Gastroesophageal sphincter (tissue), 4 donors: ENCODE measurements around the gene FGA. TPM values are rescaled to one million over a fixed set of nuclear protein-coding genes. Genes with fewer than 3 reads are reported as not detected.

ENCODE experiments used
- ATAC-seq: fragments of 150-250 bp; one replicate; pipeline ENCODE4 v1.9.1; 2016; ENCODE audit warnings: mild to moderate bottlenecking, moderate library complexity
- H3K27ac ChIP-seq, 4 donors: fragments of 200-600 bp; sonication (generic) in 3 of 4; 1 replicate in 3 of 4; 2 replicates in 1 of 4; pipeline ENCODE4 v1.5.1; 2016 to 2019
- H3K27me3 ChIP-seq: fragments of 200-600 bp; sonication (generic); one replicate; pipeline ENCODE4 v1.5.1; 2019
- H3K36me3 ChIP-seq, 2 donors: fragments of 200-600 bp; sonication (generic); one replicate each; pipeline ENCODE4 v1.5.1; 2019; ENCODE audit warnings: control low read depth in 1 of 2
- H3K4me1 ChIP-seq, 3 donors: fragments of 200-600 bp; sonication (generic); 1 replicate in 2 of 3; 2 replicates in 1 of 3; pipeline ENCODE4 v1.5.1; 2016 to 2019; ENCODE audit warnings: control low read depth in 2 of 3
- H3K4me3 ChIP-seq, 2 donors: fragments of 200-600 bp; sonication (generic); one replicate each; pipeline ENCODE4 v1.5.1; 2019; ENCODE audit warnings: mild to moderate bottlenecking in 1 of 2, moderate library complexity in 1 of 2
- H3K9me3 ChIP-seq, 3 donors: fragments of 200-600 bp; sonication (generic); one replicate each; pipeline ENCODE4 v1.5.1; 2017 to 2019; ENCODE audit warnings: control low read depth in 2 of 3
- CTCF ChIP-seq, 4 experiments: fragments of 200-600 bp in 2 of 4; fragments of 450-650 bp in 2 of 4; sonication (generic) in 1 of 4; IDR thresholded peaks; one replicate each; pipeline ENCODE4 v1.5.1; 2017 to 2019; ENCODE audit warnings: antibody characterized with exemption in 4 of 4, mild to moderate bottlenecking in 2 of 4, moderate library complexity in 2 of 4
- EP300 ChIP-seq: sonication (generic); formaldehyde crosslinking; IDR thresholded peaks from one replicate; pipeline ENCODE4 v1.6.1; 2017; ENCODE audit warnings: antibody characterized with exemption, mild to moderate bottlenecking
- POLR2A ChIP-seq, 2 donors: fragments of 450-650 bp; IDR thresholded peaks; one replicate each; pipeline ENCODE4 v1.6.1; 2017; ENCODE audit warnings: antibody characterized with exemption in 2 of 2, mild to moderate bottlenecking in 2 of 2, moderate library complexity in 1 of 2
- POLR2AphosphoS5 ChIP-seq: sonication (generic); formaldehyde crosslinking; IDR thresholded peaks from one replicate; pipeline ENCODE4 v1.6.1; 2017; ENCODE audit warnings: antibody characterized with exemption
- WGBS, 2 donors: methylation state at CpG; one replicate each; pipeline ENCODE4 v1.1.5; 2018; ENCODE audit warnings: low coverage in 1 of 2; 5-methylcytosine and 5-hydroxymethylcytosine counted together
- small RNA-seq, 4 donors: library from RNA; depleted of rRNA; stranded (forward); fragments of <200 nt; gene quantifications; one replicate each; pipeline ENCODE3, GENCODE V24; 2016
- total RNA-seq, 4 donors: library from RNA; depleted of rRNA; stranded (reverse); fragments of >200 nt; gene quantifications; one replicate each; pipeline ENCODE4 v1.1.0, GENCODE V29; 2016

Gene FGA
- total RNA-seq, 4 donors from 2014 or later: 0.12 TPM; not detected in 3

GRCh38 chr4:154551872-154552686 lies 38.5 kb downstream of the FGA start:
- H3K4me1 ChIP-seq: peaks cover 12 to 41% (median 13%) of the 10 kb centered on the region in 3 donors
- 9 to 16% methylated on average over 6 of the region's 6 CpGs for WGBS, 2 donors
- H3K27me3 ChIP-seq: no peaks in the 10 kb centered on the region
- H3K4me3 ChIP-seq: no peak overlapping the region
- ATAC-seq: peak; percentile 72
- no peaks in the 10 kb centered on the region for H3K9me3 ChIP-seq
- H3K27ac ChIP-seq: peak overlapping the region in 1 of 4 donors; percentile 51
- peaks cover 0 to 6% of the 10 kb centered on the region in 2 donors for H3K36me3 ChIP-seq
- TF ChIP-seq CTCF (IDR thresholded peaks at IDR 0.05) (peak; percentile 69 to 84 (median 70)), POLR2AphosphoS5 (peak; percentile 38), EP300 (no peak), POLR2A (IDR thresholded peaks at IDR 0.05) (no peak)

- peak in 3 of 4 experiments; percentile 54 to 62 (median 60) for TF ChIP-seq CTCF (IDR thresholded peaks at IDR 0.05)
- peak; percentile 31 to 61 for TF ChIP-seq POLR2A (IDR thresholded peaks at IDR 0.05)
- TF ChIP-seq EP300: no peak
- TF ChIP-seq POLR2AphosphoS5: peak; percentile 84
- Histone ChIP-seq H3K36me3 (peaks cover 4 to 25% of the 10 kb centered on the region in 2 donors), H3K9me3 (no peaks in the 10 kb centered on the region), H3K4me3 (peak within 1 kb of the TSS; percentile 67 to 86), H3K27me3 (no peaks in the 10 kb centered on the region), H3K27ac (peak within 1 kb of the TSS; percentile 25 to 83 (median 81)), H3K4me1 (peaks cover 12 to 41% (median 13%) of the 10 kb centered on the region in 3 donors)
- ATAC-seq: peak; percentile 99
- whole genome bisulfite sequencing, 2 donors: 1% methylated on average over 27 to 31 of the region's 51 CpGs
Observed at GRCh38 chr4:154549894-154550790, 40.4 kb downstream of the FGA start, which contains the start of gene PLRG1. Gene PLRG1 (minus strand): TSS chr4:154550400. CDS start chr4:154550308, 92 bp downstream.

GRCh38 chr4:154545689-154546088 lies 44.9 kb downstream of the FGA start:
- H3K36me3 ChIP-seq: peaks cover 14 to 70% of the 10 kb centered on the region in 2 donors
- no peaks in the 10 kb centered on the region for H3K27me3 ChIP-seq
- no peak for TF ChIP-seq POLR2A (IDR thresholded peaks at IDR 0.05)
- TF ChIP-seq CTCF (IDR thresholded peaks at IDR 0.05): no peak
- no peak for TF ChIP-seq EP300
- no peak for TF ChIP-seq POLR2AphosphoS5
- H3K27ac ChIP-seq: no peak overlapping the region
- H3K4me3 ChIP-seq: no peak overlapping the region
- WGBS, 2 donors: 79 to 85% methylated on average over 4 of the region's 4 CpGs
- no peaks in the 10 kb centered on the region for H3K9me3 ChIP-seq
- peaks cover 12 to 26% (median 13%) of the 10 kb centered on the region in 3 donors for H3K4me1 ChIP-seq
- no peak for ATAC-seq

GRCh38 chr4:154542271-154542879 lies 48.2 kb downstream of the FGA start:
- peaks cover 18 to 100% of the 10 kb centered on the region in 2 donors for H3K36me3 ChIP-seq
- ATAC-seq: no peak
- TF ChIP-seq EP300 (no peak), CTCF (IDR thresholded peaks at IDR 0.05) (no peak), POLR2A (IDR thresholded peaks at IDR 0.05) (no peak), POLR2AphosphoS5 (no peak)
- no peaks in the 10 kb centered on the region for H3K27me3 ChIP-seq
- 94 to 100% methylated on average over 3 to 4 of the region's 4 CpGs for WGBS, 2 donors
- H3K9me3 ChIP-seq: no peaks in the 10 kb centered on the region
- no peak overlapping the region for H3K27ac ChIP-seq
- peaks cover 0 to 3% (median 0%) of the 10 kb centered on the region in 3 donors for H3K4me1 ChIP-seq
- H3K4me3 ChIP-seq: no peak overlapping the region

Small RNA genes lying within 50 kb of the gene (small RNA-seq; reads per million reads assigned to genes)
- 0 reads per million in 4 donors for gene RNU6-1285P

Other genes starting within 250 kb of the FGA start
- 1 to 10 TPM; 2.3 to 5.0 (median 3.2) TPM for gene DCHS2, start 98.9 kb downstream of the FGA start, total RNA-seq
- 10 to 100 TPM; 41.4 to 54.0 (median 45.7) TPM for gene PLRG1, start 40.3 kb downstream of the FGA start, total RNA-seq
- 1 to 10 TPM in 1 of 4 donors, not detected in 3; 1.7 TPM for gene FGB, start 27.7 kb downstream of the FGA start, total RNA-seq
- gene FGG, start 21.9 kb upstream of the FGA start, total RNA-seq: not detected
- under 1 TPM in 2 of 4 donors, not detected in 2; 0.30 to 0.40 TPM for gene LRAT, start 153.3 kb upstream of the FGA start, total RNA-seq
- gene RBM46, start 190.5 kb upstream of the FGA start, total RNA-seq: under 1 TPM in 1 of 4 donors, not detected in 3; 0.08 TPM